ENCODE measurements around the gene BAD.

DNA sequence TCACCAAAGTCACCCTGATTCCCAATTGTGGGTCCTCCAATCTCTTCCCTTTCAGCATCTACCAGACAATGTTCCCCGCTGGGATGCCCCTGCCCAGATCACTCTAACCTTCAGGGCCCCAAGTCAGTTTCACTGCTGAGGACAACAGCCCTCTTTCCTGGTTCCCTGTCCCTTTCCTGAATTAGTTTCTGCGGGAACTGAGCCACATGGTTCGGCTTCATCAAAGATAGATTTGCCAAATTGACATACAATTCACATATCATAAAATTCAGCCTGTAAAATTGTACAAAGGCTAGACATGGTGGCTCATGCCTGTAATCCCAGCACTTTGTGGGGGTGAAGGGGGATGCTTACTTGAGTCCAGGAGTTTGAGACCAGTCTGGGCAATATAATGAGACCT lies 43.5 kb upstream of the BAD start:
- TF ChIP-seq, protein P1, sequence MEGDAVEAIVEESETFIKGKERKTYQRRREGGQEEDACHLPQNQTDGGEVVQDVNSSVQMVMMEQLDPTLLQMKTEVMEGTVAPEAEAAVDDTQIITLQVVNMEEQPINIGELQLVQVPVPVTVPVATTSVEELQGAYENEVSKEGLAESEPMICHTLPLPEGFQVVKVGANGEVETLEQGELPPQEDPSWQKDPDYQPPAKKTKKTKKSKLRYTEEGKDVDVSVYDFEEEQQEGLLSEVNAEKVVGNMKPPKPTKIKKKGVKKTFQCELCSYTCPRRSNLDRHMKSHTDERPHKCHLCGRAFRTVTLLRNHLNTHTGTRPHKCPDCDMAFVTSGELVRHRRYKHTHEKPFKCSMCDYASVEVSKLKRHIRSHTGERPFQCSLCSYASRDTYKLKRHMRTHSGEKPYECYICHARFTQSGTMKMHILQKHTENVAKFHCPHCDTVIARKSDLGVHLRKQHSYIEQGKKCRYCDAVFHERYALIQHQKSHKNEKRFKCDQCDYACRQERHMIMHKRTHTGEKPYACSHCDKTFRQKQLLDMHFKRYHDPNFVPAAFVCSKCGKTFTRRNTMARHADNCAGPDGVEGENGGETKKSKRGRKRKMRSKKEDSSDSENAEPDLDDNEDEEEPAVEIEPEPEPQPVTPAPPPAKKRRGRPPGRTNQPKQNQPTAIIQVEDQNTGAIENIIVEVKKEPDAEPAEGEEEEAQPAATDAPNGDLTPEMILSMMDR (conservative IDR thresholded peaks at IDR 0.05; ENCODE audit: low read depth, low read length) = no peak
- TF ChIP-seq EZH2 (IDR thresholded peaks at IDR 0.05; ENCODE audit: borderline replicate concordance, low read depth, low read length, poor library complexity, severe bottlenecking) = no peak
